K562 (cell line): ENCODE data around the gene ZNF554. TPM values are rescaled to one million over a fixed set of nuclear protein-coding genes. Genes with fewer than 3 reads are reported as not detected.
A peak's percentile ranks its signal among the peaks of the same experiment; 100 is the strongest.

Source experiments
- ADNP ChIP-seq: fragments of 200-800 bp; sonication (Bioruptor generic); IDR thresholded peaks from 2 replicates; pipeline ENCODE4 v1.6.1; 2016; ENCODE audit warnings: missing genetic modification characterization, missing compliant biosample characterization
- ARID1B ChIP-seq: fragments of 450-650 bp; IDR thresholded peaks from 2 replicates; pipeline ENCODE4 v1.6.1; 2016; ENCODE audit warnings: antibody characterized with exemption, mild to moderate bottlenecking, inconsistent platforms
- CBFA2T2 ChIP-seq: fragments of 450-650 bp; conservative IDR thresholded peaks from 2 replicates; pipeline ENCODE4 v1.6.1; 2017; ENCODE audit warnings: mild to moderate bottlenecking
- CBX1 ChIP-seq: sonication (generic); IDR thresholded peaks from 2 replicates; pipeline ENCODE4 v1.6.1; 2016; ENCODE audit warnings: antibody characterized with exemption, low read depth, mild to moderate bottlenecking
- CC2D1A ChIP-seq: fragments of 450-650 bp; IDR thresholded peaks from 2 replicates; pipeline ENCODE4 v1.6.1; 2017; ENCODE audit warnings: mild to moderate bottlenecking
- CHD2 ChIP-seq: IDR thresholded peaks from 2 replicates; pipeline ENCODE4 v1.6.1; 2011; ENCODE audit warnings: low read depth, low read length
- CREM ChIP-seq: IDR thresholded peaks from 2 replicates; pipeline ENCODE4 v1.6.1; 2014; ENCODE audit warnings: antibody characterized with exemption, low read depth
- FOS ChIP-seq: IDR thresholded peaks from 3 replicates; pipeline ENCODE4 v1.6.1; 2011; ENCODE audit not compliant: insufficient read length; ENCODE audit errors: extremely low read depth
- HDAC1 ChIP-seq, 2 experiments: fragments of 450-650 bp; IDR thresholded peaks; 2 replicates each; pipeline ENCODE4 v1.6.1; 2016 to 2017; ENCODE audit warnings: inconsistent platforms in 1 of 2, mild to moderate bottlenecking in 1 of 2, moderate library complexity in 1 of 2
- KLF6 ChIP-seq: fragments of 250-450 bp; sonication (Bioruptor Pico); IDR thresholded peaks from 2 replicates; pipeline ENCODE4 v1.4.0; 2020; ENCODE audit warnings: mild to moderate bottlenecking, moderate library complexity, borderline replicate concordance
- NFYB ChIP-seq: IDR thresholded peaks from 2 replicates; pipeline ENCODE4 v1.6.1; 2011; ENCODE audit warnings: mild to moderate bottlenecking, moderate library complexity; ENCODE audit not compliant: insufficient read length; ENCODE audit errors: extremely low read depth
- PHF20 ChIP-seq: fragments of 450-650 bp; IDR thresholded peaks from 2 replicates; pipeline ENCODE4 v1.6.1; 2018; ENCODE audit not compliant: partially characterized antibody
- PHF8 ChIP-seq: fragments of 200-600 bp; sonication (generic); IDR thresholded peaks from 2 replicates; pipeline ENCODE4 v1.6.1; 2012; ENCODE audit warnings: mixed run types, mild to moderate bottlenecking, inconsistent platforms, low read length, moderate library complexity, borderline replicate concordance
- TBL1XR1 ChIP-seq, 2 experiments: IDR thresholded peaks; 2 replicates each; pipeline ENCODE4 v1.6.1; 2012; ENCODE audit warnings: improper control_type of control experiment in 2 of 2, low read length in 2 of 2, mild to moderate bottlenecking in 1 of 2
- TBP ChIP-seq: optimal IDR thresholded peaks from 2 replicates; pipeline ENCODE3; 2011; ENCODE audit warnings: low read depth, low read length, improper control_type of control experiment
- TEAD4 ChIP-seq, 2 experiments: sonication (generic) in 1 of 2; formaldehyde crosslinking in 1 of 2; IDR thresholded peaks; 2 replicates each; pipeline versions ENCODE4 v1.6.1 to v1.8.0; 2012 to 2022; ENCODE audit warnings: borderline replicate concordance in 1 of 2, inconsistent platforms in 1 of 2, low read length in 1 of 2, mild to moderate bottlenecking in 1 of 2, missing genetic modification reagents in 1 of 2
- ZBTB17 ChIP-seq: fragments of 450-650 bp; formaldehyde crosslinking; IDR thresholded peaks from 2 replicates; pipeline ENCODE4 v1.4.0; 2020; ENCODE audit warnings: mild to moderate bottlenecking
- polyA plus RNA-seq, 8 experiments: library from polyadenylated mRNA; depleted of rRNA in 4 of 8; stranded (reverse) in 5 of 8; unstranded in 3 of 8; fragments of >200 nt; fragmentation: Nextera tagmentation in 2 of 8; fragmentation: Illumina TruSeq in 1 of 8; extraction: Ambion mirVana in 2 of 8; extraction: Trizol in 1 of 8; gene quantifications; 2 replicates each; pipeline versions ENCODE4 v1.2.1 to v1.2.3, GENCODE V29; 2011 to 2014; ENCODE audit warnings: inconsistent platforms in 1 of 8, missing spikeins in 1 of 8
- total RNA-seq, 7 experiments: library from RNA; depleted of rRNA in 6 of 7; stranded (reverse); fragments of >200 nt in 6 of 7; fragmentation: Illumina TruSeq in 2 of 7; extraction: Trizol in 2 of 7; gene quantifications; 2 replicates each; pipeline versions ENCODE4 v1.2.1 to v1.2.3, GENCODE V29; 2011 to 2021; ENCODE audit warnings: low replicate concordance in 1 of 7
- TF ChIP-seq, protein P1 (sequence below): fragments of 250-450 bp; sonication (Bioruptor Pico); IDR thresholded peaks from 2 replicates; pipeline ENCODE4 v1.4.0; 2020; ENCODE audit warnings: mild to moderate bottlenecking
- TF ChIP-seq, protein P2 (sequence below): fragments of 250-450 bp; sonication (Bioruptor Pico); IDR thresholded peaks from 2 replicates; pipeline ENCODE4 v1.4.0; 2020
- TF ChIP-seq, protein P3 (sequence below): fragments of 250-450 bp; sonication (Bioruptor Pico); IDR thresholded peaks from 2 replicates; pipeline ENCODE4 v1.8.0; 2022; ENCODE audit warnings: inconsistent platforms
- TF ChIP-seq, protein P4 (sequence below): sonication (generic); formaldehyde crosslinking; IDR thresholded peaks from 2 replicates; pipeline ENCODE4 v1.8.1; 2023; ENCODE audit warnings: mild to moderate bottlenecking, missing genetic modification reagents, moderate library complexity
- TF ChIP-seq, protein P5 (sequence below): fragments of 450-650 bp; IDR thresholded peaks from 2 replicates; pipeline ENCODE4 v1.6.1; 2016

The ZNF554 gene
- total and polyA plus RNA-seq, 9 of the 15 experiments (the other 6 are each of a cell fraction or from before 2014, with no cell fraction given), result 0.07 to 1.8 (median 1.1) TPM

DNA sequence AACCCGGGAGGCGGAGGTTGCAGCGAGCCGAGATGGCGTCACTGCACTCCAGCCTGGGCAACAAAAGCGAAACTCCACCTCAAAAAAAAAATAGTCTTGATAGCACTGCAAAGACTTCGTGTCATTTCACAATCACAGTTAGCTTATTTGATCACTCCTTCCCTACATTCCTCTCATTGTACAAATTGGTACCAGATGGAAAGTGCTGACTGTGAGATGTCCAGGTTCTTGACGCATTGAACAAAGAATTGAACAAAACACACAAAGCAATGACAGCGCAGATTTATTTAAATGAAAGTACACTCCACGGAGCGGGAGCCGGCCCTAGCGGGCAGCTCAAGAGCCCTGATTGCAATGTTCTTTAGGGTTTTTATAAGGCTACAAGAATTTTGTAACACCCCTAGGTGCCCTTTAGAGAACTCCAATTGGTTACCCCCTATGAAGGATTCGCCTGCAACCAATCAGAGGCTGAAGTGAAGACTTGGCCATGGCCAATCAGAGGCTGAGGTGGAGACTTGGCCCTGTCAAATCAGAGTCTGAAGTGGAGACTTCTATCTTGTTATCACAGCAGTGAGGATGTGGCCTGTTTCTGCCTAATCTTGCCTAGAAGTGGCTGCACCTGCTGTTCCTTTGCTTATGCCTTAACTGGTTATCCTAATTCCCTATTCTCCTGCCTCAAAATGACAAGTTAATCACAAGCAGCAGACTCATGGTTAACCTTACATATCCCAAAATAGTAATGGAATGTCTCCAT, 64.2 kb downstream of the ZNF554 start (continued):
- TF ChIP-seq, protein P1, sequence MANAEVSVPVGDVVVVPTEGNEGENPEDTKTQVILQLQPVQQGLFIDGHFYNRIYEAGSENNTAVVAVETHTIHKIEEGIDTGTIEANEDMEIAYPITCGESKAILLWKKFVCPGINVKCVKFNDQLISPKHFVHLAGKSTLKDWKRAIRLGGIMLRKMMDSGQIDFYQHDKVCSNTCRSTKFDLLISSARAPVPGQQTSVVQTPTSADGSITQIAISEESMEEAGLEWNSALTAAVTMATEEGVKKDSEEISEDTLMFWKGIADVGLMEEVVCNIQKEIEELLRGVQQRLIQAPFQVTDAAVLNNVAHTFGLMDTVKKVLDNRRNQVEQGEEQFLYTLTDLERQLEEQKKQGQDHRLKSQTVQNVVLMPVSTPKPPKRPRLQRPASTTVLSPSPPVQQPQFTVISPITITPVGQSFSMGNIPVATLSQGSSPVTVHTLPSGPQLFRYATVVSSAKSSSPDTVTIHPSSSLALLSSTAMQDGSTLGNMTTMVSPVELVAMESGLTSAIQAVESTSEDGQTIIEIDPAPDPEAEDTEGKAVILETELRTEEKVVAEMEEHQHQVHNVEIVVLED (CRISPR knock-in tag), result no peak
- no peak for TF ChIP-seq CHD2
- peak; percentile 93 for TF ChIP-seq TEAD4 (IDR thresholded peaks at IDR 0.05; ENCODE audit: low read length)
- no peak for TF ChIP-seq TEAD4 (CRISPR knock-in tag; IDR thresholded peaks at IDR 0.05; ENCODE audit: borderline replicate concordance)
- no peak for TF ChIP-seq CREM
- no peak for TF ChIP-seq CBX1
- no peak for TF ChIP-seq KLF6
- TF ChIP-seq, protein P2, sequence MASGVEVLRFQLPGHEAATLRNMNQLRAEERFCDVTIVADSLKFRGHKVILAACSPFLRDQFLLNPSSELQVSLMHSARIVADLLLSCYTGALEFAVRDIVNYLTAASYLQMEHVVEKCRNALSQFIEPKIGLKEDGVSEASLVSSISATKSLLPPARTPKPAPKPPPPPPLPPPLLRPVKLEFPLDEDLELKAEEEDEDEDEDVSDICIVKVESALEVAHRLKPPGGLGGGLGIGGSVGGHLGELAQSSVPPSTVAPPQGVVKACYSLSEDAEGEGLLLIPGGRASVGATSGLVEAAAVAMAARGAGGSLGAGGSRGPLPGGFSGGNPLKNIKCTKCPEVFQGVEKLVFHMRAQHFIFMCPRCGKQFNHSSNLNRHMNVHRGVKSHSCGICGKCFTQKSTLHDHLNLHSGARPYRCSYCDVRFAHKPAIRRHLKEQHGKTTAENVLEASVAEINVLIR (CRISPR knock-in tag), result no peak
- TF ChIP-seq HDAC1 (IDR thresholded peaks at IDR 0.05), result no peak
- TF ChIP-seq, protein P3, sequence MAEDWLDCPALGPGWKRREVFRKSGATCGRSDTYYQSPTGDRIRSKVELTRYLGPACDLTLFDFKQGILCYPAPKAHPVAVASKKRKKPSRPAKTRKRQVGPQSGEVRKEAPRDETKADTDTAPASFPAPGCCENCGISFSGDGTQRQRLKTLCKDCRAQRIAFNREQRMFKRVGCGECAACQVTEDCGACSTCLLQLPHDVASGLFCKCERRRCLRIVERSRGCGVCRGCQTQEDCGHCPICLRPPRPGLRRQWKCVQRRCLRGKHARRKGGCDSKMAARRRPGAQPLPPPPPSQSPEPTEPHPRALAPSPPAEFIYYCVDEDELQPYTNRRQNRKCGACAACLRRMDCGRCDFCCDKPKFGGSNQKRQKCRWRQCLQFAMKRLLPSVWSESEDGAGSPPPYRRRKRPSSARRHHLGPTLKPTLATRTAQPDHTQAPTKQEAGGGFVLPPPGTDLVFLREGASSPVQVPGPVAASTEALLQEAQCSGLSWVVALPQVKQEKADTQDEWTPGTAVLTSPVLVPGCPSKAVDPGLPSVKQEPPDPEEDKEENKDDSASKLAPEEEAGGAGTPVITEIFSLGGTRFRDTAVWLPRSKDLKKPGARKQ (CRISPR knock-in tag), result no peak
- peak; percentile 88 for TF ChIP-seq CBFA2T2
- no peak; the same call in 1 of the 2 replicates for TF ChIP-seq CC2D1A
- peak; percentile 81 for TF ChIP-seq ARID1B
- TF ChIP-seq, protein P4, sequence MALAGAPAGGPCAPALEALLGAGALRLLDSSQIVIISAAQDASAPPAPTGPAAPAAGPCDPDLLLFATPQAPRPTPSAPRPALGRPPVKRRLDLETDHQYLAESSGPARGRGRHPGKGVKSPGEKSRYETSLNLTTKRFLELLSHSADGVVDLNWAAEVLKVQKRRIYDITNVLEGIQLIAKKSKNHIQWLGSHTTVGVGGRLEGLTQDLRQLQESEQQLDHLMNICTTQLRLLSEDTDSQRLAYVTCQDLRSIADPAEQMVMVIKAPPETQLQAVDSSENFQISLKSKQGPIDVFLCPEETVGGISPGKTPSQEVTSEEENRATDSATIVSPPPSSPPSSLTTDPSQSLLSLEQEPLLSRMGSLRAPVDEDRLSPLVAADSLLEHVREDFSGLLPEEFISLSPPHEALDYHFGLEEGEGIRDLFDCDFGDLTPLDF (CRISPR knock-in tag), result no peak
- no peak for TF ChIP-seq ADNP (tag)
- no peak for TF ChIP-seq PHF20
- TF ChIP-seq NFYB, result peak; percentile 64
- no peak for TF ChIP-seq PHF8
- TF ChIP-seq FOS, result peak; percentile 60
- no peak for TF ChIP-seq ZBTB17
- TF ChIP-seq, protein P5, sequence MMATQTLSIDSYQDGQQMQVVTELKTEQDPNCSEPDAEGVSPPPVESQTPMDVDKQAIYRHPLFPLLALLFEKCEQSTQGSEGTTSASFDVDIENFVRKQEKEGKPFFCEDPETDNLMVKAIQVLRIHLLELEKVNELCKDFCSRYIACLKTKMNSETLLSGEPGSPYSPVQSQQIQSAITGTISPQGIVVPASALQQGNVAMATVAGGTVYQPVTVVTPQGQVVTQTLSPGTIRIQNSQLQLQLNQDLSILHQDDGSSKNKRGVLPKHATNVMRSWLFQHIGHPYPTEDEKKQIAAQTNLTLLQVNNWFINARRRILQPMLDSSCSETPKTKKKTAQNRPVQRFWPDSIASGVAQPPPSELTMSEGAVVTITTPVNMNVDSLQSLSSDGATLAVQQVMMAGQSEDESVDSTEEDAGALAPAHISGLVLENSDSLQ, result peak; percentile 86
- TF ChIP-seq TBL1XR1 (IDR thresholded peaks at IDR 0.05; ENCODE audit: low read length in 2 of 2), result no peak
- no peak for TF ChIP-seq TBP
